GM19467 (cell line): ENCODE data around the gene FOXRED1.

Source experiments
- ATAC-seq: cut with Tn5 transposase; IDR thresholded peaks from one replicate; pipeline ENCODE4 v1.9.1; 2021; ENCODE audit warnings: mild to moderate bottlenecking, moderate library complexity; ENCODE audit not compliant: unreplicated experiment

Gene FOXRED1

DNA sequence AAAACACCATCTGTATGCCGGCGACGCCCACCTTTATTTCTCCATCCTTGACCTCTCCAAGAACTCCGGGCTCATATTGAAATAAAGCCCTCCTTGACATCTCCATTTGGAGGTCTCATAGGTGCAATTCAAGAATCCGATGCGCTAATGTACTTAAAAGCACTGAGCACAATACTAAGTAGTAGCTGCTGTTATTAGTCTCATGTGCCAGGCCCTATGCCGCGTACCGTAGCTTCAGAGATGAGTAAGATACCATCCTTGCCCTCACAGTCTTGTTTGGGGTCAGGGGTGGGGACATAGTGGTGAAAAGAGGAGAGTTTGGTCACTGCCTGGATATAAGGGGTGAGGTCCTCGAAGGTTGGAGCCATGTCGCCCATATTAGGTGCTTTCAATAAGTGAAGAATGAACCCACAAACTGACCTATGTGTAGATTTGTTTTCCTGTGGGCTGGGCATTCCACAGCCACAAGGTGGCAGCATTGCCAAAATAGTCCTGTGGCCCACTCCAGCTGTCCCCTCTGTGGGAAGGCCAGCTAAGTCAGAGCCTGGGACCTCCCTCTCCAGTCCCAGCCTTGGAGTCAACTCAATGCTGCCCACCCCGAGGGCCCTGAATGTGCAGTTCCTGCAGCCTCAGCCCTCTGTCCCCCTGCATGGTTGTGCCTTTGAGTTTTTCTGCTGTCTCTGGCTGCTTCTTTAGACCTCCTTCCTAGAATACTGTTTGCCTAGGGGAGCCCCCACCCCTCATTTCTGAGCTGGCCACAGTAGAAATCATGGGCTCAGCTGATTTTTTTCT lies 41.4 kb downstream of the FOXRED1 start:
- ATAC-seq, result no peak

DNA sequence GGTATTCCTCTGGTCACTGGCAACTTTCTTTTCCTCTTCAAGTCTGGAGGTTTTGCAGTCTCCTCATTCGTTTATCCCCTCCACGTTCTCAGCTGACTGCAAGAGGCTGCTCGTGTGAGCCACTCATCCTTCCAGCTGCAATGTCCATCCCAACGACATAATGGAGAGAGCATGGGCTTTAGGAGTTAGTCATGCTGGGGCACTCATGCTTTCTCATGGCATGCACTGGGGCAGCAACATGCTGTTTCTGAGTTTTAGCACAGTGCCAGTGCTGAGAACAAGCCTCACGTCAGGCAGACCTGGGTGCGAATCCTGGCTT lies 42.0 kb downstream of the FOXRED1 start:
- no peak for ATAC-seq

DNA sequence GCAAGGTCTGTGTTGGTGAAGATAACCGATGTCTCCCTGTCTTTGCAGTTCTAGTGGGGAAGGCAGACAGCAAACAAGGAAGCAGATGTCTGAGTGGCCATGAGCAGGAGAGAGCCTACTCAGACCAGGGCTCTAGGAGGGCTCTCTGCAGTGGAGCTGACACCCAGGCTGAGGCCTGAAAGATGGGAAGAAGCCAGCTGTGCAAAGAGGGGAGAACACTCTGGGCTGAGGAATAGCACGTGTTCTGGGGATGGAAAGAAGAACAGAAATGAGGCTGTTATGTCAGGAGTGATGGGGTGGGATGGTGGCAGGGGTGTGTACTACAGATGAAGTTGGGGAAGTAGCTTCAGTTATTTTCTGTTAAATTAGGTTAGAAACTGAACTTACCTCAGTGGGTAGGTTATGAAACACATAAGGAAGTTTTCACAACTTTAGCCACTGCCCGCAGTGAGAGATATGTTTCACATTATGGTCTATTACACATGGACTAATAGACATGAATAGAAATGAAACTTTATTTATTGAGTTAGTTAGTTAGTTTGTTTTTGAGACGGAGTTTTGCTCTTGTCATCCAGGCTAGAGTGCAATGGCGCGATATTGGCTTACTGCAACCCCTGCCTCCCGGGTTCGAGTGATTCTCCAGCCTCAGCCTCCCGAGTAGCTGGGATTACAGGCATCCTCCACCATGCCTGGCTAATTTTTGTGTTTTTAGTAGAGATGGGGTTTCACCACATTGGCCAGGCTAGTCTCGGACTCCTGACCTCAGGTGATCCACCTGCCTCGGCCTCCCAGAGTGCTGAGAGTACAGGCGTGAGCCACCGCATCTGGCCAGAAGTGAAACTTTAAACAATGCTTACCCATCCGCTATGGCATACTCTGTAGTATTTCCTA lies 42.7 kb downstream of the FOXRED1 start:
- ATAC-seq, result peak; percentile 70

DNA sequence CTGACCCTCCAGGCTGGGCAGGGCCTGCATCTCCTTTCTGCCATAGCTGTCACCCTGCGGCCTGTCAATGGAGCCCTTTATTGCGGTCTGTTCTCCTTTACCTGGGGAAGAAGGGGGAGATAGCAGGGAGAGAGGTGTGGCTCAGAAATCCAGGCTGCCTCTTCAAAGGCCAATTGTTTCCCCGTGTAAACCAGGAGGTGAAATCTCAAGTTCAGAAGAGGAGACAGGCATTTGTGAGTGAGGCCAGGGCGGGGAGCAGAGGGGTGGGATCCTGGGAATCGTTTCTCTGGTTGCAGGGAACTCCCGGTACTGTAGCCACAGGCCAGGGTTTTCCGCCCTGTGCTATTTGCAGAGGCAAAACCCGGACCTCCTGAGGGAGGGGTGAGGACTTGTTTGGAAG lies 44.0 kb downstream of the FOXRED1 start:
- no peak for ATAC-seq

DNA sequence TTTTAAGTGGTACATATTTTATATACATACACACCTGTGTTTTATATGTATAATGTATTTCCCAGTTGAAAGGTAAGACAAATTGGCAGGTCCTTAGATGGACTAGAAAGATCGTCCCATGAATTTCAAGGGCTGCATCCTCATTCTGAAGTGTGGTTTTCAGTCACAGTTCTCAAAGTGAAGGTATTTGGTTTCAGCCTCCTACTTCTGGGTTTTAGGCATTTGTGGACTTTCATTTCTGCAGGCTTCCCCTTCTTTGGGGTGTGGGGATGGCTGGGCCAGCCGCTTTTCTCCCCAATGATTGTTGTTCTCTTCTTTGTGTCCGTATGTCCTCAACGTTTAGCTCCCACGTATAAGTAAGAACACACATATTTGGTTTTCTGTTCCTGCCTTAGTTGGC lies 44.9 kb downstream of the FOXRED1 start:
- no peak for ATAC-seq

DNA sequence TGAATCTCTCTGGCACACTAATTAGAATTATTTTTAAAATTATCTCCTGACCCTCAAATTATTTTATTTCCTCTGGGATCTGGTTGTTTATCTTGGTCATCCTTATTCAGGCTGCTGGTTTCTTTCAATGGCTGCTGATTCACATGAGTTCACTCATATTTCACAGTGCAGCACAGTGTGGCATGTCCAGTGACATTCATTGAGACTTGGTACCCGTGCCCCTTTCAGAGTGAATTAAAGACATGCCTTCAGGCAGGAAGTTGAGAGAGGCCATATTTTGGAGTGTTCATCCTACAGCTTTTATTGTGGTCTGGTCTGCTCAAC lies 48.4 kb downstream of the FOXRED1 start:
- no peak for ATAC-seq

DNA sequence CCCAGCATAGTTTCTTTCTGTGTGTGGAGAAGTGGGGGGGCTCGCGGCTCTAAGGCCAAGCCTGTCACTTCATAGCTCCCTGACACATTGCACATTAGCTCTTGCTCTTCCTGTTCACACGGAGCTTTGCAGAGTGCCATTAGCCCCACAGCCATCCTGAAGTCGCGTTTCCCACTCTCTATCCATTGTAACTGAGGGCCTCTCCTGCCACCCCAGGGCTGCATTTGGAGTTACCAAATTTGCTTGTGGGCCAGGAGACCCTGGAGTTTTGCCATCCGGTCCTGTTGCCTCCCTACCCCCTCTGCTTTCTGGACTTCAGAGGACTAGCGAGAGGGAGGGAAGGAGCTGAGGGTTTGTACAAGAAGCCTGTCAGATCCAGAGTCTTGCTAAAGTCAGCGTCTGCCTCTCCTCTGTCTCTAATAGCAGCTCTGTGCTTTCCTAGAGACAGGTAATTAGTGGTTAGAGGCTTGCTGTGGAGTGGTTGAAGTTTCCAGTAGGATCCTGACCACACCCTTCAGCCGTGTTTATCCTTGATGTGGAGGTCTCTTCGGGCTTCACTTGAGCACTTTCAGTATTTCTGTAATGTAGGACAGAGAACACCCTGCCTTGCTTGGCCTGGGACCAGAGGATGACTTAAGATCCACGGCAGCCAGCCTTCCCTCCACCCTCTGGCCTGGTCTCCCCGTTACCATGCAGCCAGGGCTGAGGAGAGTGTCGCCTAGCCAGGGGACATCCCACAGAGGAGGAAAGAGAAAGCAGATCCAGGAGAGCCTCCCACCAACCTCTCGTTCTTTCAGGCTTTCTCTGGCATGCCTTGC lies 49.0 kb downstream of the FOXRED1 start:
- ATAC-seq, result peak; percentile 38

DNA sequence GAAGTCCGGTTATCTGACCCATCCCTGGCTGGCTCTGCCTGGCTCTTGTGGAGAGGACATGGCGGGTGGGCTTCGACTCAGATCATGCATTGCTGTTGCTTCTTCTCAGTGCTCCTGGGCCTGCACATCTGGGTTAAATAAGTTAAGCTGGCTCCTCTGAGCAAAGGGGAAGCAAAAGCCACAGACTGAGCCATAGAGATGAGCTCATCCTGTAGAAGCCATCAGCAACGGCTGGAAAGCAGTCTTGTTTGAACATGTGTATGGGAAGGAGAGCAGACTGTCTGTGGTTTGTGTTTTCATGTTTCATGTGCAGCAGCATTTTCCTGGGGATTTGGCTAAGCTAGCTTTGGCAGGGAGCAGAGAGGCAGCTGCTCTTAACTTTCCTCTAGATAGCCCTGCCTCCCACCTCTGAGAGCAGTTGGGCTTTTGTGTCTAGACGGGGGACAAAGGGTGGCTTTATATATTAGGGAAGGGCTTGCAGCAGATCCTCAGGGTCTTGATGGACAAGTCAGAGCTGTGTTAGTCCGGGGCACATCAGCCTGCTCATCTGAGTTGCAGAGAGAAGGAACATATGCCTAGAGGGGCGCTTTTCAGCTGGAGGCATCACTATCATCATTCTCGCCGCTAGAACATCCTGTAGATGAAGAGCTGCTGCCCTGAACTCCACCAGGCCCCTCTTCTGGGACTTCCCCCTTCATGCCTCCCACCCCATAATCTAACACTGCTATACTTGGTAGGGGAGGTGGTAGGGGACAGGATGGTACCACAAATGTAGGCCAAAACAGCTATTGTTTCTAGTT lies 49.8 kb downstream of the FOXRED1 start:
- ATAC-seq, result peak; percentile 75

DNA sequence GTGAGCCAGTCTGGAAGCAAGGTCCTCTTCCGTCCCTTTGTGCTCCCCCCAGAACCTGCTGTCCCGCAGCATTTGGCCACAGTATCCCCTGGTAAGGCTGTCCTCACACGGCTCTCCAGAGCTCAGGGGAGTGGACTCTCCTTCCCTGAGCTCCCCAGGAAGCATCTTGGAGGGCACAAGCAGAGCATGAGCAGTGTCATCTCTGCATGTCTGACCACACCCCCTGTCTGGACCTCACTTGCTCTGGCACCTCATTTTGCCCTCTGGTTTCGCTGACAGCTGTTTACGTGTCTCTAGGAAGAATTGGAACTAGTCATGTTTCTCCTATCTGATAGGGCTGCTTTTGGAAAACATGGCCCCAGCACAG lies 50.4 kb downstream of the FOXRED1 start:
- no peak for ATAC-seq

DNA sequence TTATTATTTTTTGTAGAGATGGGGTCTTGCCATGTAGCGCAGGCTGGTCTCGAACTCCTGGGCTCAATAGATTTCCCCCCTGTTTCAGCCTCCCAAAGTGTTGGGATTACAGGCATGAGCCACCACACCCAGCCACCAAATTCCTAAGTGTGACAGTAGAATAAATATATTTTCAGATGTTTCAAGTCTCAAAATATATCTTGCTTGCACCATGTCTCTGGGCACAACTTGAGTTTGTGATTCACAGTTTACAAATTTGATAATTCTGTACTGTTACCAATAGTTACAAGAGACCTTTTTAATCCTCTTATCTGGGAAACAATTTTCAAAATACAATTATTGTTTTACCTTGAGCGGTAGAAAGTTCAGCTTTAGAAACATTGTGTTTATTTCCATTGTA lies 54.0 kb downstream of the FOXRED1 start:
- ATAC-seq, result no peak

DNA sequence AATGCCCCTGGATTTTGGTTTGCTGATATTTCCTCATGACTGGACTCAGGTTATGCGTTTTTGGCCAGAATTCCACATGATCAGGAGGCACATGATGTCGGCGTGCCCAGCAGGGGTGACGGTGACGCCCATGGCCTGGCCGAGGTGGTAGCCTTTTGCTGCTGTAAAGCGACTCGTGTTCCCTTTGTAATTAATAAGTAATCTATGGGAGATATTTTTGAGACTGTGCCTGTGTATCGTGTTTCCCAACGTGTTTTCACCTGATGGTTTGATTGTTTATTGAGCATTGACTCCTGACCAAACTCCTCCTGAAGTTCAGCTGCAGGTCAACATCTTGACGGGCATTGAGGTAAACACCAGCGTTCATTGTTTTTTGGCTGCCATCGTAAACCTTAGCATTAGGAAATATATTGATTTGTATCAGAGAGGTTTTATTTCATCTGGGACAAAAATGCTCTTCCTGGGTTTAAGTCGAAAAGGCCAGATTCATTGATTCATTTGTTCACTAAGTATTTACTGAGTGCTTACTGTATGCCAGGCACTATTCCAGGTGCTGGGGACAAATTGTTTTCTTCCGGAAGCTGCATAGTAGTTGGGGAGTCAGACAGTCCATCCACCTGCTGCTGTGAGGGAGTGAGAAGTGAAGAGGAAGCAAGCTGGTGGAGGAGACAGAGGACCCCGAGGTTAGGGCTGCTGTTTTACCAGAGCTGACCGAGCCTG lies 58.5 kb downstream of the FOXRED1 start:
- ATAC-seq, result no peak
